GM10266 (cell line): Measurements from ENCODE around the gene SCO2.

ENCODE experiments used
- DNase-seq: peaks from one replicate; pipeline ENCODE4 v3.0.0; 2012; ENCODE audit errors: extremely low spot score
- CTCF ChIP-seq: IDR thresholded peaks from 2 replicates; pipeline ENCODE4 v1.5.1; 2012; ENCODE audit warnings: mild to moderate bottlenecking, low read depth; ENCODE audit not compliant: control insufficient read depth, insufficient read depth; ENCODE audit errors: missing control alignments

The SCO2 gene

DNA sequence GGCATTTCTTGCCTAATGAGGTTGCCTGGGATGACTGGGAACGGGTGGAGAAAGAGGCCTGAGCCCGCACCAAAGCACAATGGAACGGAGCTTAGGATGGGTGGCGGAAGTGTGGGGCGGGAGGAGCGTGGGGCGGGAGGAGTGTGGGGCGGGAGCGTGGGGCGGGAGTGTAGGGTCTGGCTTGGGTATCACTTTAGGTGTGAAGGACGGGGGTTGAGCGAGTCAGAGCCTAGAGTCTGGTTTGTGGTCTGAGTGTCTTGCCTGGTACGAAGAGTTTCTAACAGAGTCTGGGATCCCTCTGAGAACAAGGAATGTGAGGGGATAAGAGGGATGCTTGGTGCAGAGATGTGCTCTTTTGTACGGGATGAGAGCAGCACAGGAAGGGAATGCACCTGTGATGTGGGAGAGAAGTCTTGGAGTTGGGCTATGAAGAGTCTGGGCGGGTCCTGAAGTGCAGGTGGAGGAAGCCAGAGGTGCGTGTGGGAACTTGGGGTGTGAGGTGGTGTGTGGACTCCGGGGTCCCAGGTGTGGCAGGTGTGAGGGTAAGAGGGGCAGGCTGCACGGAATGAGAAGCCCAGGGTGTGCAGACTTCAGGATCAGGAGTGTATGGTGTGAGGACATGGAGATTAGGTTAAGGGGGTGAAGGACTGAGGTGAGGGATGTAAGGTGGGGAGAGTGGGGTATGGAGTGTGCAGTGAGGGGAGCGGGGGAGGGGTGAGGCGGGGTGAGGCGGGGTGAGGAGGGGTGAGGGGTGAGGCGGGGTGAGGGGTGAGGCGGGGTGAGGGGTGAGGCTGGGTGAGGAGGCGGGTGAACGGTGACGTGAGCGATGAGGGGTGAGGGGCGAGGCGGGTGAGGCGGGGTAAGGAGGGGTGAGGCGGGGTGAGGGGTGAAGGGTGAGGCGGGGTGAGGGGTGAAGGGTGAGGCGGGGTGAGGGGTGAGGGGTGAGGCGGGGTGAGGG lies 36.3 kb upstream of the SCO2 start:
- TF ChIP-seq CTCF: no peak
- no peak for DNase-seq

GRCh38 chr22:50560034-50560433 lies 34.6 kb upstream of the SCO2 start:
- no peak for DNase-seq
- TF ChIP-seq CTCF: no peak

- TF ChIP-seq CTCF: no peak
- no peak for DNase-seq
Measured at GRCh38 chr22:50556703-50557102, 31.3 kb upstream of the SCO2 start.

DNA sequence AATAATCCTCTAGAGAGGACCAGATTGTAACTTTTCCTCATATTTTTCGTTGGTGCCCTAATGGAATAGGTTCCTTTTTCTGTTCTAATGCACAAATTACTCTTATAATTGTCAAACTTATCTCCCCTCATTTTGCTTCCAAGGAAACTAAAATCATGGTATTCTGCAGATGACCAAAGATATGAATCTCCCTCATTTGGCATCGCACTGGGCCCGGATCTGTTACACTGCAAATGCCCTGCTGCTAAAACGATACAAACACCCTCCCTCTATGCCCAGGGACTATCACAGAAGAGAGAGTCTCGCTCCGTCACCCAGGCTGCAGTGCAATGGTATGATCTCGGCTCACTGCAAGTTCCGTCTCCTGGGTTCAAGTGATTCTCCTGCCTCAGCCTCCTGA lies 27.9 kb upstream of the SCO2 start:
- no peak for DNase-seq
- no peak for TF ChIP-seq CTCF

- TF ChIP-seq CTCF: no peak
- DNase-seq: peak; percentile 6
Measured at GRCh38 chr22:50551160-50551752, 25.9 kb upstream of the SCO2 start.

DNA sequence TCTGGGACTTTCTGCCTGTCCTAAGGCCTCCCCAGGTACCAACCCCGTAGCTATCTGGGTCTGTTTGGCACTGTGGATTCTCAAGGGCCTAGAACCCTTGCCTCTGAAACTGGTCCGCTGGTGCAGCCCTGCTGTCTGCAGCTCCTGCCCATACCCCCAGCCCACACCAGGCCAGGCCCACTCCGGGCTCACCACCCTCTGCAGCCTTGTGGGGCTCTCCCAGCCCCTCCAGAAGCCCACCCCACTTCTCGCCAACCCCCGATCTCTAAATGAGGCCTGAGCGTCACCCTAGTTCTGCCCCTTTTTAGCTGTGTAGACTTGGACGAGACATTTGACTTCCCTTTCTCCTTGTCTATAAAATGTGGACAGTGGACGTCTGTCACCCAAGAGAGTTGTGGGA lies 25.0 kb upstream of the SCO2 start:
- DNase-seq: no peak
- TF ChIP-seq CTCF: no peak
